Neural cell (in vitro differentiated cells): ENCODE data around the gene MAGI1. TPM values are rescaled to one million over a fixed set of nuclear protein-coding genes. Genes with fewer than 3 reads are reported as not detected.

Experiments
- H2AFZ ChIP-seq: fragments of 200-600, 300-800 bp; sonication (generic), shearing (Covaris generic); 2 replicates; pipeline ENCODE4 v1.6.0; 2014; ENCODE audit warnings: low read depth, mild to moderate bottlenecking, antibody characterized with exemption, low read length, moderate library complexity
- H3F3A ChIP-seq: fragments of 200-600 bp; shearing (Covaris generic); 2 replicates; pipeline ENCODE4 v1.6.1; 2016; ENCODE audit warnings: mild to moderate bottlenecking, moderate library complexity, mixed read lengths, antibody characterized with exemption, low read length; ENCODE audit not compliant: insufficient read depth, poor library complexity, severe bottlenecking
- H3K27ac ChIP-seq: fragments of 200-600, 300-800 bp; sonication (generic), shearing (Covaris generic); 2 replicates; pipeline ENCODE4 v1.5.1; 2014; ENCODE audit warnings: mild to moderate bottlenecking, low read length, moderate library complexity
- H3K27me3 ChIP-seq: fragments of 300-800, 200-600 bp; sonication (generic), shearing (Covaris generic); 2 replicates; pipeline ENCODE4 v1.6.0; 2014; ENCODE audit warnings: mild to moderate bottlenecking, low read depth, low read length, moderate library complexity; ENCODE audit not compliant: insufficient read depth
- H3K36me3 ChIP-seq: fragments of 300-800, 200-600 bp; sonication (generic), shearing (Covaris generic); 2 replicates; pipeline ENCODE4 v1.5.1; 2014; ENCODE audit warnings: mild to moderate bottlenecking, antibody characterized with exemption, low read length, moderate library complexity; ENCODE audit not compliant: insufficient read depth
- H3K4me2 ChIP-seq: fragments of 300-800, 200-600 bp; sonication (generic), shearing (Covaris generic); 2 replicates; pipeline ENCODE4 v1.6.0; 2014; ENCODE audit warnings: mild to moderate bottlenecking, low read length
- H3K4me3 ChIP-seq: fragments of 300-800, 200-600 bp; sonication (generic), shearing (Covaris generic); 2 replicates; pipeline ENCODE4 v1.5.1; 2014; ENCODE audit warnings: mild to moderate bottlenecking, low read length, moderate library complexity
- H3K79me2 ChIP-seq: fragments of 200-600 bp; shearing (Covaris generic); replicated peaks from 2 replicates; pipeline ENCODE4 v1.6.0; 2014; ENCODE audit warnings: mild to moderate bottlenecking, low read length, moderate library complexity; ENCODE audit not compliant: insufficient read depth
- H3K9ac ChIP-seq: fragments of 300-800, 200-600 bp; sonication (generic), shearing (Covaris generic); 2 replicates; pipeline ENCODE4 v1.6.1; 2016; ENCODE audit warnings: mild to moderate bottlenecking, low read length, mixed read lengths
- H3K9me2 ChIP-seq: fragments of 200-600 bp; shearing (Covaris generic); 2 replicates; pipeline ENCODE4 v1.6.1; 2016; ENCODE audit warnings: mild to moderate bottlenecking, low read length, mixed read lengths; ENCODE audit not compliant: insufficient read depth
- H3K9me3 ChIP-seq: fragments of 200-600, 300-800 bp; sonication (generic), shearing (Covaris generic); 2 replicates; pipeline ENCODE4 v1.6.1; 2016; ENCODE audit warnings: mild to moderate bottlenecking, mixed run types, low read length, moderate library complexity, mixed read lengths
- H4K20me1 ChIP-seq: fragments of 200-600 bp; shearing (Covaris generic); 2 replicates; pipeline ENCODE4 v1.6.1; 2016; ENCODE audit warnings: mild to moderate bottlenecking, mixed run types; ENCODE audit not compliant: insufficient read depth
- EP300 ChIP-seq: fragments of 450-650 bp; conservative IDR thresholded peaks from 2 replicates; pipeline ENCODE4 v1.6.1; 2014; ENCODE audit warnings: antibody characterized with exemption, mild to moderate bottlenecking, moderate library complexity; ENCODE audit not compliant: poor library complexity, severe bottlenecking
- EZH2 ChIP-seq: fragments of 200-600, 300-800 bp; shearing (Covaris generic), sonication (generic); IDR thresholded peaks from 2 replicates; pipeline ENCODE4 v1.6.1; 2014; ENCODE audit warnings: antibody characterized with exemption, low read length, borderline replicate concordance, mild to moderate bottlenecking; ENCODE audit not compliant: insufficient read depth, poor library complexity, severe bottlenecking
- MXI1 ChIP-seq: fragments of 450-650 bp; conservative IDR thresholded peaks from 2 replicates; pipeline ENCODE4 v1.6.1; 2014; ENCODE audit warnings: antibody characterized with exemption, mild to moderate bottlenecking; ENCODE audit not compliant: poor library complexity, severe bottlenecking
- POLR2AphosphoS5 ChIP-seq: IDR thresholded peaks from 2 replicates; pipeline ENCODE4 v1.6.1; 2012
- RAD21 ChIP-seq: fragments of 450-650 bp; conservative IDR thresholded peaks from 2 replicates; pipeline ENCODE4 v1.6.1; 2014; ENCODE audit warnings: antibody characterized with exemption, mild to moderate bottlenecking, moderate library complexity
- SMC3 ChIP-seq: fragments of 450-650 bp; conservative IDR thresholded peaks from 2 replicates; pipeline ENCODE4 v1.6.1; 2014; ENCODE audit warnings: antibody characterized with exemption, mild to moderate bottlenecking, moderate library complexity; ENCODE audit not compliant: poor library complexity
- TAF1 ChIP-seq: IDR thresholded peaks from 2 replicates; pipeline ENCODE4 v1.6.1; 2012; ENCODE audit warnings: low read depth
- polyA plus RNA-seq: library from polyadenylated mRNA; depleted of rRNA; stranded (reverse); fragments of >200 nt; gene quantifications from 2 replicates; pipeline ENCODE4 v1.2.3, GENCODE V29; 2014
- TF ChIP-seq, protein P1 (sequence below): fragments of 450-650 bp; IDR thresholded peaks from 2 replicates; pipeline ENCODE4 v1.5.1; 2014; ENCODE audit warnings: antibody characterized with exemption, mild to moderate bottlenecking, moderate library complexity; ENCODE audit not compliant: poor library complexity, severe bottlenecking
- TF ChIP-seq, protein P2 (sequence below): IDR thresholded peaks from 2 replicates; pipeline ENCODE4 v1.6.1; 2012; ENCODE audit warnings: borderline replicate concordance

Gene MAGI1
- polyA plus RNA-seq, 1 donor from 2014 or later, result 44.7 TPM

DNA sequence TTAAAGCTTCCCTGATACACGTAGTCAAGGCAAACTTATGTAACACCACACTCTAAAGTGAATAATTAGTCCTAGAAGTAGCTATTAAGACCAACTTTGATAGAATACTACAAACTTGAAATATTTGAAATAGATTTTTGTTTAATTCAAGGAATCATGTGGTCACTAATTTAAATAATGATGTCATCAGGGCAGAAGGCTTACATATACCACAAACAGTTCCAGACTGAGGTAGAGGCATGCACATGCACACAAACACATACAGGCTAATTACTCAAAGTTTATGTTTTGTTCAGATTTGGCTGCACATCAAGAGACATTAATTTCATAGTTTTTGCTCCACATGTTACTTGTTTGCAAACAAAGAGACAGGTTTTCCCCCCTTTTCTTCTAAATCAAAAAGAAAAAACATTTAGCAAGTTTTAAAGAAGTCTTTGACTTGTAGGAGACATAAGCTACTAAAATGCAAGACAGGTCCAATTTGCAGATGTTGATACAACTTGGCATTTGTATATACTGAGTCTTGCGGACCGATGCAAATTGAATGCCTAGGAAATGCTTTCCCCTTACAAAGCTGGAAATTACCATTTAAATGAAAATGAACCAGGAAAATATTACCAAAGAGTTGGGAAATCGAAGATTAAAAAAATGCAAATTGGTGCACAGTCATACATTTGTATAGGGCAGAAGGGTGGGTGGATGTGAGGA is 594.8 kb downstream of the MAGI1 start:
- no peaks in the 10 kb centered on the region for H3K9me2 ChIP-seq
- H3K4me3 ChIP-seq, result no peak overlapping the region
- H3F3A ChIP-seq, result no peaks in the 10 kb centered on the region
- no peaks in the 10 kb centered on the region for H3K27me3 ChIP-seq
- H3K9ac ChIP-seq, result no peak overlapping the region
- no peaks in the 10 kb centered on the region for H3K9me3 ChIP-seq
- H3K27ac ChIP-seq, result no peak overlapping the region
- no peak overlapping the region for H2AFZ ChIP-seq
- no peaks in the 10 kb centered on the region for H3K36me3 ChIP-seq
- no peaks in the 10 kb centered on the region for H3K79me2 ChIP-seq
- H4K20me1 ChIP-seq, result no peaks in the 10 kb centered on the region
- no peak overlapping the region for H3K4me2 ChIP-seq
- TF ChIP-seq, protein P1, sequence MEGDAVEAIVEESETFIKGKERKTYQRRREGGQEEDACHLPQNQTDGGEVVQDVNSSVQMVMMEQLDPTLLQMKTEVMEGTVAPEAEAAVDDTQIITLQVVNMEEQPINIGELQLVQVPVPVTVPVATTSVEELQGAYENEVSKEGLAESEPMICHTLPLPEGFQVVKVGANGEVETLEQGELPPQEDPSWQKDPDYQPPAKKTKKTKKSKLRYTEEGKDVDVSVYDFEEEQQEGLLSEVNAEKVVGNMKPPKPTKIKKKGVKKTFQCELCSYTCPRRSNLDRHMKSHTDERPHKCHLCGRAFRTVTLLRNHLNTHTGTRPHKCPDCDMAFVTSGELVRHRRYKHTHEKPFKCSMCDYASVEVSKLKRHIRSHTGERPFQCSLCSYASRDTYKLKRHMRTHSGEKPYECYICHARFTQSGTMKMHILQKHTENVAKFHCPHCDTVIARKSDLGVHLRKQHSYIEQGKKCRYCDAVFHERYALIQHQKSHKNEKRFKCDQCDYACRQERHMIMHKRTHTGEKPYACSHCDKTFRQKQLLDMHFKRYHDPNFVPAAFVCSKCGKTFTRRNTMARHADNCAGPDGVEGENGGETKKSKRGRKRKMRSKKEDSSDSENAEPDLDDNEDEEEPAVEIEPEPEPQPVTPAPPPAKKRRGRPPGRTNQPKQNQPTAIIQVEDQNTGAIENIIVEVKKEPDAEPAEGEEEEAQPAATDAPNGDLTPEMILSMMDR, result no peak
- no peak for TF ChIP-seq TAF1
- no peak for TF ChIP-seq MXI1
- TF ChIP-seq SMC3, result no peak
- TF ChIP-seq POLR2AphosphoS5, result no peak
- no peak for TF ChIP-seq EP300
- TF ChIP-seq EZH2, result no peak
- TF ChIP-seq, protein P2, sequence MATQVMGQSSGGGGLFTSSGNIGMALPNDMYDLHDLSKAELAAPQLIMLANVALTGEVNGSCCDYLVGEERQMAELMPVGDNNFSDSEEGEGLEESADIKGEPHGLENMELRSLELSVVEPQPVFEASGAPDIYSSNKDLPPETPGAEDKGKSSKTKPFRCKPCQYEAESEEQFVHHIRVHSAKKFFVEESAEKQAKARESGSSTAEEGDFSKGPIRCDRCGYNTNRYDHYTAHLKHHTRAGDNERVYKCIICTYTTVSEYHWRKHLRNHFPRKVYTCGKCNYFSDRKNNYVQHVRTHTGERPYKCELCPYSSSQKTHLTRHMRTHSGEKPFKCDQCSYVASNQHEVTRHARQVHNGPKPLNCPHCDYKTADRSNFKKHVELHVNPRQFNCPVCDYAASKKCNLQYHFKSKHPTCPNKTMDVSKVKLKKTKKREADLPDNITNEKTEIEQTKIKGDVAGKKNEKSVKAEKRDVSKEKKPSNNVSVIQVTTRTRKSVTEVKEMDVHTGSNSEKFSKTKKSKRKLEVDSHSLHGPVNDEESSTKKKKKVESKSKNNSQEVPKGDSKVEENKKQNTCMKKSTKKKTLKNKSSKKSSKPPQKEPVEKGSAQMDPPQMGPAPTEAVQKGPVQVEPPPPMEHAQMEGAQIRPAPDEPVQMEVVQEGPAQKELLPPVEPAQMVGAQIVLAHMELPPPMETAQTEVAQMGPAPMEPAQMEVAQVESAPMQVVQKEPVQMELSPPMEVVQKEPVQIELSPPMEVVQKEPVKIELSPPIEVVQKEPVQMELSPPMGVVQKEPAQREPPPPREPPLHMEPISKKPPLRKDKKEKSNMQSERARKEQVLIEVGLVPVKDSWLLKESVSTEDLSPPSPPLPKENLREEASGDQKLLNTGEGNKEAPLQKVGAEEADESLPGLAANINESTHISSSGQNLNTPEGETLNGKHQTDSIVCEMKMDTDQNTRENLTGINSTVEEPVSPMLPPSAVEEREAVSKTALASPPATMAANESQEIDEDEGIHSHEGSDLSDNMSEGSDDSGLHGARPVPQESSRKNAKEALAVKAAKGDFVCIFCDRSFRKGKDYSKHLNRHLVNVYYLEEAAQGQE, result no peak
- TF ChIP-seq RAD21, result no peak

DNA sequence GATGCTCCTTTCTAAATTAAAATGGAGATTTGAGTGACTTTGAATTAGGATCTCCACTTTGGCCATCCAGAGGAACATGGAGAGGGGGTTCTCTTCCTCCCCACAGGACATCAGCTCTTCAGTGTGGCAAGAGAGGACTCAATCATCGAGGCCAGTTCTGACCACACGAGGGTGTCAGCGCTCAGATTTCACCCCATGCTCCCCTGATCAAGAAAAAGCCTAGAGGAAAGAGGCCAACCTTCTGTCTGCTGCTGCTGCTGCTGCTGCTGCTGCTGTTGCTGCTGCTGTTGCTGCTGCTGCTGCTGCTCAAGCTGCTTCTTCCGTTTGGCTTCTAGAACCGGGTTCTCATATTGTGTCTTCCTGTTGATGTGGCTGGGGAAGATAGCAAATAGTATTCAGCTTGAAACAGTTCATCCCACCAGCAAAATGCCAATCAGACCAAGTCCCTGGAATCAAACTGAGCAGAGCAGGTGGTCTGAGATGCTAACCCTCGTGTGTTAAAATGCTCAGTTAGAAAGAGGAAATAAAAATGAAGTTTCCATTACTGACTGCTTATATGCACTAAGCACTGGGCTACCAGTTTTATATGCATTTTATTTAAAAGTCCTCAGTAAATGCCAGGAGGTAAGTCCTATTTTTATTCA is 599.0 kb downstream of the MAGI1 start:
- Histone ChIP-seq H3K27me3 (no peaks in the 10 kb centered on the region), H3K36me3 (no peaks in the 10 kb centered on the region), H3K9ac (no peak overlapping the region), H3F3A (no peaks in the 10 kb centered on the region), H3K4me3 (no peak overlapping the region), H2AFZ (no peak overlapping the region), H3K4me2 (no peak overlapping the region), H3K9me3 (no peaks in the 10 kb centered on the region), H3K79me2 (no peaks in the 10 kb centered on the region), H4K20me1 (no peaks in the 10 kb centered on the region), H3K9me2 (no peaks in the 10 kb centered on the region), H3K27ac (no peak overlapping the region)
- TF ChIP-seq RAD21, result peak; percentile 77
- no peak for TF ChIP-seq POLR2AphosphoS5
- TF ChIP-seq SMC3, result peak; percentile 81
- TF ChIP-seq EZH2, result no peak
- TF ChIP-seq, protein P1, result peak; percentile 67
- TF ChIP-seq EP300, result no peak
- TF ChIP-seq MXI1, result no peak
- TF ChIP-seq TAF1, result no peak
- TF ChIP-seq, protein P2, result no peak
